GM10266 (cell line): ENCODE results near the gene GGA3.
"Not testable (repeated sequence)": the region's sequence is repeated elsewhere in the genome, so short reads cannot be mapped to it uniquely, and the experiment has no call there.

Source experiments
- DNase-seq: peaks from one replicate; pipeline ENCODE4 v3.0.0; 2012; ENCODE audit errors: extremely low spot score
- TF ChIP-seq, protein P1 (sequence below): IDR thresholded peaks from 2 replicates; pipeline ENCODE4 v1.5.1; 2012; ENCODE audit warnings: mild to moderate bottlenecking, low read depth; ENCODE audit not compliant: control insufficient read depth, insufficient read depth; ENCODE audit errors: missing control alignments

The GGA3 gene

DNA sequence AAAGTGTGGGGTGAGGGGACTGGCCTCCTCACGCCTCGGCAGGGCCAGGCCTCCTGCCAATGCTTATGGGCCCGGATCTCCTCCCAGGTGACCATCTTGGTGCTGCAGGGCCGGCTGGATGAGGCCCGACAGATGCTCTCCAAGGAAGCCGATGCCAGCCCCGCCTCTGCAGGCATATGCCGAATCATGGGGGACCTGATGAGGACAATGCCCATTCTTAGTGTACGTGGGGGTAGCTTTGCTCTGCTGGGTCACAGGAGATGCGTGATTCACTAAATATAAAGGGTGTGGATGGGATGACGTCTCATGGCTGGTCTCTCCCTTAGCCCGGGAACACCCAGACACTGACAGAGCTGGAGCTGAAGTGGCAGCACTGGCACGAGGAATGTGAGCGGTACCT is 36.4 kb downstream of the GGA3 start:
- TF ChIP-seq, protein P1, sequence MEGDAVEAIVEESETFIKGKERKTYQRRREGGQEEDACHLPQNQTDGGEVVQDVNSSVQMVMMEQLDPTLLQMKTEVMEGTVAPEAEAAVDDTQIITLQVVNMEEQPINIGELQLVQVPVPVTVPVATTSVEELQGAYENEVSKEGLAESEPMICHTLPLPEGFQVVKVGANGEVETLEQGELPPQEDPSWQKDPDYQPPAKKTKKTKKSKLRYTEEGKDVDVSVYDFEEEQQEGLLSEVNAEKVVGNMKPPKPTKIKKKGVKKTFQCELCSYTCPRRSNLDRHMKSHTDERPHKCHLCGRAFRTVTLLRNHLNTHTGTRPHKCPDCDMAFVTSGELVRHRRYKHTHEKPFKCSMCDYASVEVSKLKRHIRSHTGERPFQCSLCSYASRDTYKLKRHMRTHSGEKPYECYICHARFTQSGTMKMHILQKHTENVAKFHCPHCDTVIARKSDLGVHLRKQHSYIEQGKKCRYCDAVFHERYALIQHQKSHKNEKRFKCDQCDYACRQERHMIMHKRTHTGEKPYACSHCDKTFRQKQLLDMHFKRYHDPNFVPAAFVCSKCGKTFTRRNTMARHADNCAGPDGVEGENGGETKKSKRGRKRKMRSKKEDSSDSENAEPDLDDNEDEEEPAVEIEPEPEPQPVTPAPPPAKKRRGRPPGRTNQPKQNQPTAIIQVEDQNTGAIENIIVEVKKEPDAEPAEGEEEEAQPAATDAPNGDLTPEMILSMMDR = no peak
- DNase-seq = no peak

DNA sequence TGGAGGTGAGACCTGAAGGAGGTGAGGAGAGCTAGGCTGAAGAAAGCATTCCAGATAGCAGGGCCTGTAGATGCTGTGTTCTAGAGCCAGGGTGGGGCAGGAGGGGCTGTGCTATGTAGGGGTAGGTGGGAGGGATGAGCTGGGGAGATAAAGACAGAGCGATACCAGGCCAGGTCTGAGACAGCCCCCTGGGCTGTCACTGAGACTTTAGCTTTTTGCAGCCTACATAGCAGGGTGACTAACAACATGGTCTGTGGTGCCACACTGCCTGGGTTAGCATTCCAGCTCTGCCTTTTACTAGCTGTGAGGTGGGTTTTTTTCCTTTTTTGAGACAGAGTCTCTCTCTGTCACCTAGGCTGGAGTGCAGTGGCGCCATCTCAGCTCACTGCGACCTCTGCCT is 41.6 kb downstream of the GGA3 start:
- no peak for DNase-seq
- TF ChIP-seq, protein P1 = no peak

DNA sequence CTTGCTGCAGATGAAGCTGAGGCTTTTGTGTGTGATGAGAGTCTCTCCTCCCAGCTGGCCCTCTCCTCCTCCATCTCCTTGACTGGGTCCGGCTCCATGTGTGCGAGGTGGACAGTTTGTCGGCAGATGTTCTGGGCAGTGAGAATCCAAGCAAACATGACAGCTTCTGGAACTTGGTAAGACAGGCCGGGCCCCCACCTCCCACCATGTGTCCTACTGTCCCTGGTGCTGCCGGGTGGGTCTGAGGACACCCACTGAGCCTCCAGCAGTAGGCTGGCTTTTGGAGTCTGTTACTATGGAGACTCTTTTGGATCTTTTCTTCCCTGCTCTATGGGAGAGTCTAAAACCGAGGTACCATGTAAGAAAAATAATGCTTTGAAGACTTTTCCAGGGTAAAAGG is 43.3 kb downstream of the GGA3 start:
- DNase-seq = no peak
- TF ChIP-seq, protein P1 = no peak

DNA sequence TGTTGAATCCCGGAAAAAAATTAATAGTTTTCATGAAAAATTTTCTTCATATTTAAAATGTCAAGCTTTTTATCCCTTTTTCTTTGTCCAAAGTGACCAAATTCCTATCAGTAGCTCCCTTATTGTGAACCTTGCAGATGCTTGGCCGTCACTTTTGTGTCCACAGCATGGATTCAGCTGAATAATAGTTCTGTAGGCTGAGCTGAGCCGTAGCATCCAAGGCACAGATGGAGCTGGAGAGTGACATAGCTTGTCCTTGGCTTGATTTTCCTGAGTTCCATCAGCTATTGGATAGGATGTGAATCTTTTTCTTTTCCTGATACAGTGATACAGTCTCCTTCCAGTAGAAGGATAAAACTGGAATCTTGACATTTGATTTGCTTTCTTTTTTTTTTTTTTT is 52.3 kb downstream of the GGA3 start:
- DNase-seq = no peak
- TF ChIP-seq, protein P1 = no peak

DNA sequence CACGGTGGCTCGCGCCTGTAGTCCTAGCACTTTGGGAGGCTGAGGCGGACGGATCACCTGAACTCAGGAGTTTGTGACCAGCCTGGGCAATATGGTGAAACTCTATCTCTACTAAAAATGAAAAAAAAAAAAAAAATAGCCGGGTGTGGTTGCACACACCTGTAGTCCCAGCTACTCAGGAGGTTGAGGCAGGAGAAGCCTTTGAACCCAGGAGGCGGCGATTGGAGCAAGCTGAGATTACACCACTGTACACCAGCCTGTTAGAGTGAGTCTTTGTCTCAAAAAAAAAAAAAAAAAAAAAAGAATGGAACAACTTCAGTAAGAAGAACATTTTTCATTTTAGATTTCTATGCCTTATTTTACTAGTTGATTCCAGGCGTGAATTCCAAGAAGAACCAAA is 53.2 kb downstream of the GGA3 start:
- no peak for DNase-seq
- TF ChIP-seq, protein P1 = no peak

DNA sequence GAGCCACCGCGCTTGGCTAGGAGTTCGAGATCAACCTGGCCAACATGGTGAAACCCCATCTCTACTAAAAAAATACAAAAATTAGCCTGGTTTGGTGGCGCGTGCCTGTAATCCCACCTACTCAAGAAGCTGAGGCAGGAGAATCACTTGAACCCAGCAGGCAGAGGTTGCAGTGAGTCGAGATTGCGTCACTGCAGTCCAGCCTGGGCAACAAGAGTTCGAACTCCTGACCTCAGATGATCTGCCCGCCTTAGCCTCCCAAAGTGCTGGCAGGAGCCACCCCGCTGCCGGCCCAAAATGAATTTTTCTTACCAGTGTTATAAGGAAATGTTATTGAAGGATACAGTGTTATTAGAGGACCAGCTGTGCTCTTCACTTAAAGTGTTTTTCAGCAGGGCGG is 53.6 kb downstream of the GGA3 start:
- TF ChIP-seq, protein P1 = no peak
- DNase-seq = no peak

DNA sequence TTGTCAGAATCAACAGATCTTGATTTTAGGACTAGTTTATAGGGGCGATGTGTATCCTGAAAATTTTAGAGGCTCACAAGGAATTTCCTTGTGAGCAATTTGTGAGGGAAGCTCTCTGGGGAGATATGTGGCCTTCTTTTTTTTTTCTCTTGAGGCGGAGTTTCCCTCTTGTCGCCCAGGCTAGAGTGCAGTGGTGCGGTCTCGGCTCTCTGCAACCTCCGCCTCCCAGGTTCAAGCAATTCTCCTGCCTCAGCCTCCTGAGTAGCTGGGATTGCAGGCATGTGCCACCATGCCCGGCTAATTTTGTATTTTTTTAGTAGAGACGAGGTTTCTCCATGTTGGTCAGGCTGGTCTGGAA is 54.4 kb downstream of the GGA3 start:
- not testable (repeated sequence) for DNase-seq

DNA sequence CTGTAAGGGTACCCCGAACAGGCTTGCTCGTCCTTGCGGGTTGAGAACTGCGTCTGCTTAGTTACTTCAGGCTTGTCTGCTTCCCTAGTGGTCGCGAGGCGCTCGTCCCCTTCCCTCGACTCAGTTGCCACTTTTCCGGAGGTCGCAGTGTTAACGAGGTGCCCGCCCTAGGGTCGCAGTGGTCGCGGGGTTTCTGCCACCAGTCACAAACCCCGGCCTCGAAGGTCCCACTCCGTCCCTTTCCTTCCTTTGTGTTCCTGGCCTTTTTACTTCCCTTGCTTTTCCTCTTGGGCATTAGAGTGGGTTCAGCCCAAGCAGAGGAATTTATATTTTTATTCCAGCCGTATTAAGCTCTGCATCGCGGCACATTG is 55.6 kb downstream of the GGA3 start:
- TF ChIP-seq, protein P1 = no peak

More for the DNA sequence above, 55.6 kb downstream of the GGA3 start:
- no peak for DNase-seq
